Measurements from ENCODE around the gene ZRANB2. TPM values are rescaled to one million over a fixed set of nuclear protein-coding genes. Genes with fewer than 3 reads are reported as not detected.
A peak's percentile ranks its signal among the peaks of the same experiment; 100 is the strongest.

ZRANB2 gene
- total RNA-seq, 2 experiments from 2014 or later, result 107 to 119 TPM

DNA sequence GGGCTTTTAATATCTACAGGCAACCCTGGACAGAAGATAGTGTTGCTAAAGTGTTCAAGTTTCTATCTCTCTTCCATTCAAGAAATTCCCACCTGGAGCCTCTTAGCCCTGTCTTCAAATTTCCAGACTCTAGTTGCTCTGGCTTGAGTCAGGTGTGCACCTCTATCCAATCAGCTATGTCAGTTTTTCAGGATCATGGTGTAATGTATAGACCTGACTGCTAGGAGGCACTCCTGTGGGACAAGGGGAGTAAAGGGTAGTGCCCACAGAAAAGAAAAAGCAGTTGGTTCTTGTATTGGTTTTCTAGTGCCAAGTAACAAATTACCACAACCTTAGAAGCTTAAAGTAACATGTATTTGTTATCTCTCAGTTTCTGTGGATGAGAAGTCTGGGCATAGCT is 6.2 kb upstream of the ZRANB2 start:
- Mint-ChIP-seq H3K4me1 (ENCODE audit: low read depth) (peaks cover 1% of the 10 kb centered on the region), H3K36me3 (ENCODE audit: low read depth) (no peaks in the 10 kb centered on the region), H3K27me3 (peaks cover 5% of the 10 kb centered on the region), H3K4me3 (no peak overlapping the region), H3K9me3 (no peaks in the 10 kb centered on the region), H3K27ac (no peak overlapping the region)
- no peak for ATAC-seq
- intact Hi-C loops (cut with micrococcal nuclease), result no loop called here
- no peak for DNase-seq
- POLR2A ChIA-PET, result no interaction called here
- TF ChIP-seq, protein P1, sequence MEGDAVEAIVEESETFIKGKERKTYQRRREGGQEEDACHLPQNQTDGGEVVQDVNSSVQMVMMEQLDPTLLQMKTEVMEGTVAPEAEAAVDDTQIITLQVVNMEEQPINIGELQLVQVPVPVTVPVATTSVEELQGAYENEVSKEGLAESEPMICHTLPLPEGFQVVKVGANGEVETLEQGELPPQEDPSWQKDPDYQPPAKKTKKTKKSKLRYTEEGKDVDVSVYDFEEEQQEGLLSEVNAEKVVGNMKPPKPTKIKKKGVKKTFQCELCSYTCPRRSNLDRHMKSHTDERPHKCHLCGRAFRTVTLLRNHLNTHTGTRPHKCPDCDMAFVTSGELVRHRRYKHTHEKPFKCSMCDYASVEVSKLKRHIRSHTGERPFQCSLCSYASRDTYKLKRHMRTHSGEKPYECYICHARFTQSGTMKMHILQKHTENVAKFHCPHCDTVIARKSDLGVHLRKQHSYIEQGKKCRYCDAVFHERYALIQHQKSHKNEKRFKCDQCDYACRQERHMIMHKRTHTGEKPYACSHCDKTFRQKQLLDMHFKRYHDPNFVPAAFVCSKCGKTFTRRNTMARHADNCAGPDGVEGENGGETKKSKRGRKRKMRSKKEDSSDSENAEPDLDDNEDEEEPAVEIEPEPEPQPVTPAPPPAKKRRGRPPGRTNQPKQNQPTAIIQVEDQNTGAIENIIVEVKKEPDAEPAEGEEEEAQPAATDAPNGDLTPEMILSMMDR (IDR thresholded peaks at IDR 0.05), result no peak
- CTCF ChIA-PET, result no interaction called here

DNA sequence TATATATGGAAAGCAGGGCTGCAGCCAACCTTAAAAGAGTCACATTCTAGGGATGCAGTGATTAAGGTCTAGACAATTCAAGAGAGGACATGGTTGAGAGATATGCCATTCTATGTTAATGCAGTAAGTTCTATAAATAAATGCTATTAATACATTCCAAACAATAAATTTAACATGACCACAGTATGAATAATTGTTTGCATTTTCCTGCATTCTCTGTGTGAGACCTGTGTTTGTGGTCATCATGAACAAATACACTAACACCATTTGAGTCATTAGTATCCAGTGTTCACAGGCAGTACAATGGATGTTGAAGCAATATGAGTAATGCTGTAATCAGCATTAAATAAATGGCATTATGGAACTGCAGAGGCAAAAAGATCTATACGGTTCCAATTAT is 5.5 kb upstream of the ZRANB2 start:
- H3K36me3 Mint-ChIP-seq (ENCODE audit: low read depth), result peaks cover 3% of the 10 kb centered on the region
- DNase-seq (no peak), ATAC-seq (no peak)
- peaks cover 5% of the 10 kb centered on the region for H3K27me3 Mint-ChIP-seq
- no peaks in the 10 kb centered on the region for H3K9me3 Mint-ChIP-seq
- H3K4me3 Mint-ChIP-seq, result no peak overlapping the region
- TF ChIP-seq, protein P1 (IDR thresholded peaks at IDR 0.05), result no peak
- intact Hi-C loops (cut with micrococcal nuclease), result no loop called here
- H3K27ac Mint-ChIP-seq, result no peak overlapping the region
- POLR2A ChIA-PET, result no interaction called here
- CTCF ChIA-PET, result no interaction called here
- peaks cover 8% of the 10 kb centered on the region for H3K4me1 Mint-ChIP-seq (ENCODE audit: low read depth)

DNA sequence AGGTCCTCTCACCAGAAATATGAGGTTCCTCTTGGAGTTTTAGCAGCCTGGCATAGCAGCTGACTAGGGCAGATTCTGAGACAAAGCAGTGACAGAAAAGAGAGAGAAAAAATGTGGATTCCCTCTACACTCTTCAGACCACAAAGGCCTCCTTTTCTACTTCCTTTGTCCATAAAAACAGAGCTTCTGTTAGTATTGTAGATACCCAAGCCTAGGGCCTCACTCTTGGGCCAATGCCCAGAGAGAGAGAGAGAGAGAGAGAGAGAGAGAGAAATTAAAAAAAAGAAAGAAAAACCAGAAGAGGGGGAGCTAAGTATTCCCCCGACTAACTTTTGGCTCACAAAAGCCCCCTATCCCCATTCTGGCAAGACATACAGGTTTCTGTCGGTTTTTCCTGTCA is 2.4 kb upstream of the ZRANB2 start:
- Mint-ChIP-seq H3K36me3 (ENCODE audit: low read depth) (peaks cover 14% of the 10 kb centered on the region), H3K4me1 (ENCODE audit: low read depth) (peaks cover 17% of the 10 kb centered on the region), H3K27ac (no peak overlapping the region), H3K4me3 (no peak overlapping the region), H3K9me3 (no peaks in the 10 kb centered on the region), H3K27me3 (peaks cover 5% of the 10 kb centered on the region)
- DNase-seq (no peak), ATAC-seq (no peak)
- TF ChIP-seq, protein P1 (IDR thresholded peaks at IDR 0.05), result no peak
- intact Hi-C loops (cut with micrococcal nuclease), result no loop called here
- POLR2A ChIA-PET, result no interaction called here
- CTCF ChIA-PET, result no interaction called here

DNA sequence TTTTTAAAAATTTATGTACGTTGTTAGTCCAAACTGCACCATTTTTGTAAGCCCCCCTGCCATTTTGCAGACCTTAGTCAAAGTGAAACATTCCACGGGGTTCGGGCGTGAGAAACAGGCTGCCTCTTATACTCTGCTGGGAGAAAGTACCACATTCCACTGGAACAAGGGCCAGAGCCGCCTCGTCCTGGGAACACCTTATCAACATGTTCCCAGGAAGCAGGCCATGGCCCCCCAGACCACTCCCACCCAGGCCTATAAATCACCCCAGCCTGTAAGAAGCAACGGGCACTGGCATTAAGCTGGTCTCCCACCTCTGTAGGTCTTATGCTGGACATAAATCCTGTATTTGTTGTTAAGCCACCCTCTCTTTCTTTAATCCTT is 854 bp upstream of the ZRANB2 start:
- peak overlapping the region; percentile 88 for H3K27ac Mint-ChIP-seq
- peaks cover 5% of the 10 kb centered on the region for H3K27me3 Mint-ChIP-seq
- peaks cover 23% of the 10 kb centered on the region for H3K4me1 Mint-ChIP-seq (ENCODE audit: low read depth)
- ChIA-PET CTCF (interaction anchor here (0.6 to 1.7 kb wide), 4 partner anchors 9 to 121 kb away, joined by 3 to 6 read pairs (median 5); no protein-coding TSS in a partner anchor), POLR2A (interaction anchor here (0.8 to 2.4 kb wide), 3 partner anchors 11 to 21 kb away, joined by 3 to 9 read pairs (median 3); no protein-coding TSS in a partner anchor)
- TF ChIP-seq, protein P1 (IDR thresholded peaks at IDR 0.05), result no peak
- intact Hi-C loops (cut with micrococcal nuclease), result no loop called here
- peak; percentile 7 for DNase-seq
- peaks cover 22% of the 10 kb centered on the region for H3K36me3 Mint-ChIP-seq (ENCODE audit: low read depth)
- H3K9me3 Mint-ChIP-seq, result no peaks in the 10 kb centered on the region
- H3K4me3 Mint-ChIP-seq, result peak overlapping the region; percentile 99
- no peak for ATAC-seq

DNA sequence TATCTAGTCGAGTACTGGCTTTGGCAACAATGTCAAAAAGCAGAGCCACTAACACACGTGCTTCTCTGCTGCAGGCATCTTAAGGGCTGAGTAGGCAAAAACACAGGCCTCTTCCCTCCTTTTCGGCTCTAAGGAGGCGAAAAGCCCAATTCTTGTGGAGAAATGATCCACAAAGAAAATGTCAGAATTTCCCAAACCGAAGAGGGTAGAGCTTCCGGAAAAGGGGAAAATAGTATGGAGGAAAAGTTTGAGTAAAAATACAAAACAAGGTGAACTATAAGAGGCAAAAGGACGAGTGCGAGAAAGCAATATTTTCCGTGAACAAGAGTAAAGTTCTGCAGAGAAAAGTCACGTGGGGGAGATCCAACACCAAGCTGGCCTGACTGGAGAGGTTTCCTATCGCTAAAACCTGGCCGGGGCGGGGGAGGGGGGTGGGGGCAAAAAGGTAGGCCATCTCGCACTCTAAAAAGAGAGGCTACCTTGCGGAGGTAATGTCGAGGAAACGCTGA is 551 bp downstream of the ZRANB2 start:
- peak overlapping the region; percentile 99 for H3K4me3 Mint-ChIP-seq
- peaks cover 5% of the 10 kb centered on the region for H3K27me3 Mint-ChIP-seq
- H3K36me3 Mint-ChIP-seq (ENCODE audit: low read depth), result peaks cover 35% of the 10 kb centered on the region
- TF ChIP-seq, protein P1 (IDR thresholded peaks at IDR 0.05), result no peak
- H3K4me1 Mint-ChIP-seq (ENCODE audit: low read depth), result peaks cover 28% of the 10 kb centered on the region
- DNase-seq (peak; percentile 19), ATAC-seq (peak; percentile 19)
- no peaks in the 10 kb centered on the region for H3K9me3 Mint-ChIP-seq
- intact Hi-C loops (cut with micrococcal nuclease), result no loop called here
- ChIA-PET POLR2A (interaction anchor here (0.8 to 2.4 kb wide), 4 partner anchors 14 to 874 kb away, joined by 3 to 9 read pairs (median 3); no protein-coding TSS in a partner anchor), CTCF (interaction anchor here (1.1 to 1.7 kb wide), 4 partner anchors 8 to 31 kb away, joined by 4 to 6 read pairs (median 5); no protein-coding TSS in a partner anchor)
- peak overlapping the region; percentile 99 for H3K27ac Mint-ChIP-seq
